ENCODE measurements around the gene KHK.

KHK gene

DNA sequence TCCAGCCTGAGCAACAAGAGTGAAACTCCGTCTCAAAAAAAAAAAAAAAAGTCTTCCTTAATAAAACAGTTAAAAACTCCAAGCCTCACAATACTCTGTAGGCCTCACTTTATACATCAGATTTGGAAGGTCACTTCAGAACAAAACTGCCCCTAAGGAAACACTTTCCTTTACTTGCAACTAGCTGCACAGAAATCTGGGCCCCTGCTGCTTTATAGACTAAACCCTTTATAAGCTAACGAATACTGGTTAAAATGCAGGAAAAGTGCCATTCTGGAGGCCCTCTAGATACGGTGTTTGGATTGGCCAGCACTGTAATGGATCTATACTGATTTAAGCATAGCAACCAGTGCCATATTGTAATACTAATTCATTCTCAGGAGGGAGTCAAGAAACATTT is 38.5 kb downstream of the KHK start:
- DNase-seq (ENCODE audit: extremely low read depth, low read depth), result no peak
- H3K4me3 ChIP-seq (replicated peaks; ENCODE audit: low read depth, low read length), result no peak overlapping the region
- TF ChIP-seq, protein P1, sequence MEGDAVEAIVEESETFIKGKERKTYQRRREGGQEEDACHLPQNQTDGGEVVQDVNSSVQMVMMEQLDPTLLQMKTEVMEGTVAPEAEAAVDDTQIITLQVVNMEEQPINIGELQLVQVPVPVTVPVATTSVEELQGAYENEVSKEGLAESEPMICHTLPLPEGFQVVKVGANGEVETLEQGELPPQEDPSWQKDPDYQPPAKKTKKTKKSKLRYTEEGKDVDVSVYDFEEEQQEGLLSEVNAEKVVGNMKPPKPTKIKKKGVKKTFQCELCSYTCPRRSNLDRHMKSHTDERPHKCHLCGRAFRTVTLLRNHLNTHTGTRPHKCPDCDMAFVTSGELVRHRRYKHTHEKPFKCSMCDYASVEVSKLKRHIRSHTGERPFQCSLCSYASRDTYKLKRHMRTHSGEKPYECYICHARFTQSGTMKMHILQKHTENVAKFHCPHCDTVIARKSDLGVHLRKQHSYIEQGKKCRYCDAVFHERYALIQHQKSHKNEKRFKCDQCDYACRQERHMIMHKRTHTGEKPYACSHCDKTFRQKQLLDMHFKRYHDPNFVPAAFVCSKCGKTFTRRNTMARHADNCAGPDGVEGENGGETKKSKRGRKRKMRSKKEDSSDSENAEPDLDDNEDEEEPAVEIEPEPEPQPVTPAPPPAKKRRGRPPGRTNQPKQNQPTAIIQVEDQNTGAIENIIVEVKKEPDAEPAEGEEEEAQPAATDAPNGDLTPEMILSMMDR (IDR thresholded peaks at IDR 0.05; ENCODE audit: low read depth, low read length, missing control alignments), result no peak

GRCh38 chr2:27126252-27126710 is 39.7 kb downstream of the KHK start:
- TF ChIP-seq, protein P1 (IDR thresholded peaks at IDR 0.05; ENCODE audit: low read depth, low read length, missing control alignments), result no peak
- no peak for DNase-seq (ENCODE audit: extremely low read depth, low read depth)
- H3K4me3 ChIP-seq (replicated peaks; ENCODE audit: low read depth, low read length), result no peak overlapping the region

DNA sequence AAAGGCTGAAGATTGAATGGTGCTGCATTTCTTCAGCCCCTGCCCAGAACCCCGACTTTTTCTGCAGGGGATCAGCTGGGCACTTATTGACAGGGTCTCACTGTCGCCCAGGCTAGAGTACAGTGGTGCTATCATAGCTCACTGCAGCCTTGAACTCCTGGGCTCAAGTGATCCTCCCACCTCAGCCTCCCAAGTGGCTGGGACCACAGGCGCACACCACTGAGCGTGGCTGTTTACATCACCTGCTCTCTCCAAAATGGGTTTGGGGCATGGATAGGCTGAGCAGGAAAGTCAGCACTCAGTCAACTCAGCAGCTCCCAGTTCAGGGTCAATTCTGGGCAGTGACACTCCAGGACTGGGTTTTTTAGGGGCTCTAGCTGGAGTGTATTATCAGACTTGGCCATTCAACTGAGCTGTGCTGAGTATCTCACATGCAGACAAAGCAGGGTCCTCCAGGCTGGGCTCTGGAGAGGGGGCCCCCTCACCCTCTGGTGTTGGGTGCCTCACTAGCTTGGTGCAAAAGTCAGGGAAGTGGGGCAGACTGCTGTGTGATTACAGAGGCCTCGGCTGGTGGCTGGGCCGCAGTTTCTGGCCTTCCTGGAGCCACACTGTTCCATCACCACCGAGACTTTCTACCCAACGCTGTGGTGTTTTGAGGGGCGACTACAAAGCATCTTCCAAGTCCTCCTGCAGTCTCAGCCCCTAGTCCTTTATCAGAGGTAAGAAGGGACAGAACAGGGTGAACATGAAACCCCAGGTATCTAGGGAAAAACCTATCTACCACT is 41.5 kb downstream of the KHK start:
- no peak overlapping the region for H3K4me3 ChIP-seq (replicated peaks; ENCODE audit: low read depth, low read length)
- TF ChIP-seq, protein P1 (IDR thresholded peaks at IDR 0.05; ENCODE audit: low read depth, low read length, missing control alignments), result no peak
- no peak for DNase-seq (ENCODE audit: extremely low read depth, low read depth)

- no peak for DNase-seq (ENCODE audit: extremely low read depth, low read depth)
- H3K4me3 ChIP-seq (replicated peaks; ENCODE audit: low read depth, low read length), result no peak overlapping the region
- TF ChIP-seq, protein P1 (IDR thresholded peaks at IDR 0.05; ENCODE audit: low read depth, low read length, missing control alignments), result no peak
Observed at GRCh38 chr2:27128668-27129571, 42.3 kb downstream of the KHK start.

- H3K4me3 ChIP-seq (replicated peaks; ENCODE audit: low read depth, low read length), result no peak overlapping the region
- DNase-seq (ENCODE audit: extremely low read depth, low read depth), result no peak
- TF ChIP-seq, protein P1 (IDR thresholded peaks at IDR 0.05; ENCODE audit: low read depth, low read length, missing control alignments), result no peak
Observed at GRCh38 chr2:27130396-27130795, 43.8 kb downstream of the KHK start.

- no peak overlapping the region for H3K4me3 ChIP-seq (replicated peaks; ENCODE audit: low read depth, low read length)
- DNase-seq (ENCODE audit: extremely low read depth, low read depth), result no peak
- TF ChIP-seq, protein P1 (IDR thresholded peaks at IDR 0.05; ENCODE audit: low read depth, low read length, missing control alignments), result no peak
Observed at GRCh38 chr2:27131429-27131828, 44.9 kb downstream of the KHK start.
